Neuronal stem cell (in vitro differentiated cells): ENCODE results near the gene HPX.

Experiments used
- DNase-seq: peaks from one replicate; pipeline ENCODE4 v3.0.0-alpha.2; 2013; ENCODE audit warnings: low spot score
- H2AFZ ChIP-seq: one replicate; pipeline ENCODE4 v1.6.1; 2013; ENCODE audit warnings: mild to moderate bottlenecking, low read length, inconsistent platforms
- H2AK5ac ChIP-seq: 2 replicates; pipeline ENCODE4 v1.6.1; 2013; ENCODE audit warnings: low read depth, mild to moderate bottlenecking, inconsistent platforms, low read length, moderate library complexity, mixed read lengths
- H2BK120ac ChIP-seq: 2 replicates; pipeline ENCODE4 v1.6.1; 2013; ENCODE audit warnings: low read depth, mild to moderate bottlenecking, inconsistent platforms, low read length, moderate library complexity, mixed read lengths
- H2BK12ac ChIP-seq: one replicate; pipeline ENCODE4 v1.6.1; 2013; ENCODE audit warnings: low read length, inconsistent platforms
- H2BK15ac ChIP-seq: 2 replicates; pipeline ENCODE4 v1.6.1; 2013; ENCODE audit warnings: mild to moderate bottlenecking, low read length, inconsistent platforms, mixed read lengths
- H2BK5ac ChIP-seq: one replicate; pipeline ENCODE4 v1.6.1; 2013; ENCODE audit warnings: inconsistent platforms, mild to moderate bottlenecking, low read length, moderate library complexity
- H3K14ac ChIP-seq: one replicate; pipeline ENCODE4 v1.6.1; 2013; ENCODE audit warnings: low read length, inconsistent platforms
- H3K18ac ChIP-seq: 2 replicates; pipeline ENCODE4 v1.6.1; 2013; ENCODE audit warnings: low read length, inconsistent platforms
- H3K23ac ChIP-seq: 2 replicates; pipeline ENCODE4 v1.6.1; 2013; ENCODE audit warnings: low read depth, mild to moderate bottlenecking, mixed read lengths, low read length, inconsistent platforms; ENCODE audit not compliant: poor library complexity
- H3K27ac ChIP-seq: replicated peaks from 3 replicates; pipeline ENCODE4 v1.5.1; 2013; ENCODE audit warnings: low read length, inconsistent platforms
- H3K27me3 ChIP-seq, 3 experiments: 2 replicates each; pipeline ENCODE4 v1.6.1; 2013; ENCODE audit warnings: low read length in 3 of 3, mild to moderate bottlenecking in 2 of 3, inconsistent platforms in 1 of 3, low read depth in 1 of 3, mixed read lengths in 1 of 3, moderate library complexity in 1 of 3; ENCODE audit not compliant: control insufficient read depth in 3 of 3, insufficient read depth in 3 of 3
- H3K36me3 ChIP-seq, 2 donors: replicated peaks in 1 of 2; 2 replicates each; pipeline ENCODE4 v1.6.1; 2013; ENCODE audit warnings: low read length in 2 of 2; ENCODE audit not compliant: control insufficient read depth in 2 of 2, insufficient read depth in 2 of 2
- H3K4ac ChIP-seq: 2 replicates; pipeline ENCODE4 v1.6.1; 2013; ENCODE audit warnings: inconsistent platforms, mild to moderate bottlenecking, low read length, moderate library complexity
- H3K4me1 ChIP-seq, 2 donors: 1 replicate in 1 of 2; 2 replicates in 1 of 2; pipeline ENCODE4 v1.6.1; 2013; ENCODE audit warnings: low read length in 2 of 2, low read depth in 1 of 2; ENCODE audit not compliant: control insufficient read depth in 2 of 2, insufficient read depth in 1 of 2
- H3K4me2 ChIP-seq: one replicate; pipeline ENCODE4 v1.6.1; 2013; ENCODE audit warnings: mild to moderate bottlenecking, low read length, inconsistent platforms; ENCODE audit not compliant: insufficient read depth, poor library complexity, severe bottlenecking
- H3K4me3 ChIP-seq, 2 donors: 2 replicates each; pipeline ENCODE4 v1.5.1; 2013; ENCODE audit warnings: low read length in 2 of 2, mild to moderate bottlenecking in 2 of 2, inconsistent platforms in 1 of 2, moderate library complexity in 1 of 2
- H3K79me1 ChIP-seq: one replicate; pipeline ENCODE4 v1.6.1; 2013; ENCODE audit warnings: low read depth, mild to moderate bottlenecking, inconsistent platforms, low read length, moderate library complexity
- H3K9ac ChIP-seq: one replicate; pipeline ENCODE4 v1.6.1; 2013; ENCODE audit warnings: mild to moderate bottlenecking, low read depth, low read length, inconsistent platforms; ENCODE audit not compliant: poor library complexity
- H3K9me3 ChIP-seq, 2 donors: replicated peaks in 1 of 2; 2 replicates each; pipeline versions ENCODE3 to v1.6.1; 2013; ENCODE audit warnings: low read length in 2 of 2, mild to moderate bottlenecking in 2 of 2, inconsistent platforms in 1 of 2, low read depth in 1 of 2, mixed read lengths in 1 of 2, moderate library complexity in 1 of 2; ENCODE audit not compliant: control insufficient read depth in 2 of 2, insufficient read depth in 1 of 2
- H4K8ac ChIP-seq: one replicate; pipeline ENCODE4 v1.6.1; 2013; ENCODE audit warnings: low read depth, mild to moderate bottlenecking, inconsistent platforms, low read length, moderate library complexity
- H4K91ac ChIP-seq: one replicate; pipeline ENCODE4 v1.6.1; 2013; ENCODE audit warnings: low read length, low read depth, mild to moderate bottlenecking, inconsistent platforms; ENCODE audit not compliant: poor library complexity
- WGBS, 2 donors: extraction: QIAGEN DNeasy Blood & Tissue Kit; methylation state at CpG; one replicate each; pipeline ENCODE4 v1.1.7; 2013; ENCODE audit warnings: missing lambda C conversion rate in 2 of 2, mixed read lengths in 1 of 2; ENCODE audit not compliant: insufficient read length in 2 of 2, insufficient replicate concordance in 1 of 2; ENCODE audit errors: extremely low coverage in 2 of 2; 5-methylcytosine and 5-hydroxymethylcytosine counted together

Gene HPX

DNA sequence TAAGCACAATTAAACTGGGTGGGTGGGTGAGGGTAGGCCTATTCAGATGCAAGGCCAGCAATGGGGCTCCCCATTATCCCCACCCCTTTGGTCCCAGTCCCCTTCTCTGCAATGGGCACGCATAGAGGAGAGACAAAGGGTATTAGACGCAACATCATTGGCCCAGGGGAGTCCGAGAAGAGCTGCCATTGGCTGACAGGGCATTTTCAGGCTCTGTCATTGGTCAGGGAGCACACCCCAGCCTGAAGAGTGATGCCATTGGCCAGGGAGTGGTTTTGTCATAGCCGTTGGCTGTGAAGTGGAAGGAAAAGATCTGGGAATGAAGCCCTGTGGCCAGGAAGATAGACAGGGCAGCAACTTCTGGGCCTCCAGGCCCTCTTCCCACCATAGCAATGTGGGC, 35.8 kb upstream of the HPX start:
- Histone ChIP-seq H2BK15ac (no peak overlapping the region), H3K4me2 (no peak overlapping the region), H3K27ac (no peak overlapping the region), H2BK5ac (no peak overlapping the region), H4K8ac (no peak overlapping the region), H3K36me3 (peaks cover 15 to 40% of the 10 kb centered on the region in 2 donors), H2AFZ (no peak overlapping the region), H3K14ac (no peak overlapping the region), H3K79me1 (peaks cover 9% of the 10 kb centered on the region), H3K18ac (no peak overlapping the region), H2BK120ac (no peak overlapping the region), H3K9ac (no peak overlapping the region), H2BK12ac (no peak overlapping the region), H4K91ac (peak overlapping the region; percentile 34), H3K4me3 (no peak overlapping the region), H3K4me1 (peaks cover 8 to 14% of the 10 kb centered on the region in 2 donors), H3K27me3 (no peaks in the 10 kb centered on the region), H3K4ac (no peak overlapping the region), H3K9me3 (no peaks in the 10 kb centered on the region), H3K23ac (no peak overlapping the region), H2AK5ac (no peak overlapping the region)
- DNase-seq: no peak
- no CpG with 5 or more reads among the region's 4 CpGs for WGBS, 2 donors

DNA sequence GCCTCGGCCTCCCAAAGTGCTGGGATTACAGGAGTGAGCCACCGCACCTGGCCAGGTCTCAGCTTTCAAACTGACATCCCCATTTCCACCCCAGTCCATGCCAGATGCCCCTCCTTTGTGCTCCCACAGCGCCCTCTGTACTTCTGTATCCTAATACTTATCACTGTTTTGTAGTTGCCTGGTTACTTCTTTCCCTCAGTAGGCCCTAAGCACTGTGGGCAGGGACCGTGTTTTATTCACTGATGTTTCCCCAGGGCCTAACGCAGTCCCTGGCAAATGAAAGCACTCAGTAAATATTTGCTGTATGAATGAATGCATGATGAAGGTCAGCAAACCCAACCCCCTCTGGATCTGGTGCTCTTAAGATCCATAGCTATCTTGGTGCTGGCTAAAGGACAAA, 35.1 kb upstream of the HPX start:
- DNase-seq: no peak
- no peak overlapping the region for H3K27ac ChIP-seq

DNA sequence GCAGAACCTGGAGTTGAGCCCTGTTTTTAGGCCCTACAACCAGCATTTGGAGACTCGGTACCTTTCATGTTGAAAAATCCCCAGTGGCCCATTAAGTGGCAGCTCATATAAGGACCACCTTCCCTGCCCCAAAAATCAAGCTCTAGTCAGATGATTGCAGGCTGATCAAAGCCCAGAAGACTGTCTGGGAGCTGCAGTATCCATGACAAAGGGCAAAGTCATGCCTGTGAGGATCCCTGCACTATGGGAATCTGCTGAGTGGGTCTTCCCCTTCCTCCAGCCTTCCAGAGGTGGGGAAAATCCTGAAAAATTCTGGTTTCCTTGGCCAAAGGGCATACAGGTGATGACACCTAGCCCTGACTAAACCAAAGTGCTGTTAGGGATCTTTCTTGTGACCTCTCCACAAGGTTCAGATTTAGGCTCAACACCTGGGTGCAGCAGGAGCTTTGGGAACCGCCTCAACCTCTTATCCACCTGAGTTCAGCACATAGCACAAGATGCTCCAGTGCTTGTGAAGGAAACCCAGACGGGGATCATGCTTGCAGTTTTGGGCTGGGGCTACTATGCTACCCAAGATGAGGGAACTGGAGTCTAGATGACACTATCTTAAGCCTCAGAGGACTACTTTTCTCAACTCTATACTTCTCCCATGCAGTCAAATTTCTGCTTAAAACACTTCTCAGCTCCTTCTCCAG, 34.2 kb upstream of the HPX start:
- Histone ChIP-seq H2BK120ac (no peak overlapping the region), H2BK12ac (no peak overlapping the region), H3K14ac (no peak overlapping the region), H3K4me3 (no peak overlapping the region), H3K18ac (no peak overlapping the region), H2AFZ (no peak overlapping the region), H3K36me3 (peaks cover 15 to 39% of the 10 kb centered on the region in 2 donors), H4K91ac (no peak overlapping the region), H3K4me1 (peaks cover 2 to 9% of the 10 kb centered on the region in 2 donors), H2BK15ac (no peak overlapping the region), H3K79me1 (peaks cover 5% of the 10 kb centered on the region), H4K8ac (no peak overlapping the region), H3K27ac (no peak overlapping the region), H3K27me3 (no peaks in the 10 kb centered on the region), H3K9me3 (no peaks in the 10 kb centered on the region), H3K4ac (no peak overlapping the region), H2BK5ac (no peak overlapping the region), H3K23ac (no peak overlapping the region), H3K4me2 (no peak overlapping the region), H3K9ac (no peak overlapping the region), H2AK5ac (no peak overlapping the region)
- no peak for DNase-seq
- no CpG with 5 or more reads among the region's 3 CpGs for WGBS, 2 donors

More for the DNA sequence above, 35.1 kb upstream of the HPX start:
- Histone ChIP-seq H2BK12ac (no peak overlapping the region), H3K4me2 (no peak overlapping the region), H3K9ac (no peak overlapping the region), H3K23ac (no peak overlapping the region), H3K9me3 (no peaks in the 10 kb centered on the region), H3K4me3 (no peak overlapping the region), H4K91ac (no peak overlapping the region), H3K27me3 (no peaks in the 10 kb centered on the region), H3K4ac (no peak overlapping the region), H3K36me3 (peaks cover 15 to 40% of the 10 kb centered on the region in 2 donors), H2AK5ac (no peak overlapping the region), H2BK120ac (no peak overlapping the region), H2AFZ (no peak overlapping the region), H3K79me1 (peaks cover 7% of the 10 kb centered on the region), H3K4me1 (peaks cover 8 to 14% of the 10 kb centered on the region in 2 donors), H2BK5ac (no peak overlapping the region), H4K8ac (no peak overlapping the region), H3K18ac (no peak overlapping the region), H2BK15ac (no peak overlapping the region), H3K14ac (no peak overlapping the region)
- WGBS, 2 donors: no CpG with 5 or more reads among the region's 5 CpGs

DNA sequence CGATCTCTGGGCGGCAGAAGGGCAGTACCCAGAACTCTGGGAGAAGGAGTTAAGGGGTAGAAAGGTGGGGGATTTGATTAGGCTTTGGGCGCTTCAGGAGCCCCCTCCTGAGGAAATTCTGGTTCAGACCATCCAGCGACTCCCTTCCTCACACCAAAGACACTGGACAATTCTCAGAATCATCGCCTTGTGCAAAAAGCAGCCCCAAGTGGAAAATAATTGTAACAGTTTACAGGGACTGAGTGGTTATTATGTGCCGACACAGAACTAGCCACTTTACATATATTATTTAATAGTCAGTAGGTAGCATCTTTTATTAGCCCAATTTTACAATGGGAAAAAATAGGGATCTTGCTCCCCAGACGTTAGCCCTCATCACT, 33.6 kb upstream of the HPX start:
- peak overlapping the region; percentile 90 for H3K4me2 ChIP-seq
- H3K27me3 ChIP-seq: no peaks in the 10 kb centered on the region
- peak overlapping the region; percentile 85 for H3K27ac ChIP-seq
- H2BK12ac ChIP-seq: no peak overlapping the region
- WGBS, 2 donors: no CpG with 5 or more reads among the region's 7 CpGs
- no peak overlapping the region for H2AK5ac ChIP-seq
- no peak overlapping the region for H3K14ac ChIP-seq
- H4K91ac ChIP-seq: no peak overlapping the region
- no peak overlapping the region for H2BK120ac ChIP-seq
- H2BK15ac ChIP-seq: no peak overlapping the region
- H4K8ac ChIP-seq: no peak overlapping the region
- no peak for DNase-seq
- no peak overlapping the region for H3K9ac ChIP-seq
- peak overlapping the region; percentile 25 for H3K23ac ChIP-seq
- peaks cover 15 to 34% of the 10 kb centered on the region in 2 donors for H3K36me3 ChIP-seq
- peaks cover 3 to 12% of the 10 kb centered on the region in 2 donors for H3K4me1 ChIP-seq
- H3K4ac ChIP-seq: no peak overlapping the region
- H3K18ac ChIP-seq: peak overlapping the region; percentile 80
- no peaks in the 10 kb centered on the region for H3K79me1 ChIP-seq
- peak overlapping the region; percentile 43 to 82 for H3K4me3 ChIP-seq
- no peaks in the 10 kb centered on the region for H3K9me3 ChIP-seq
- H2AFZ ChIP-seq: peak overlapping the region; percentile 97
- no peak overlapping the region for H2BK5ac ChIP-seq
